CD14-positive monocyte (primary cell): ENCODE data around the gene BCAS1. TPM values are rescaled to one million over a fixed set of nuclear protein-coding genes. Genes with fewer than 3 reads are reported as not detected.

Source experiments
- DNase-seq, 3 donors: peaks; one replicate each; pipeline ENCODE4 v3.0.0-alpha.2; 2011 to 2022
- H2AFZ ChIP-seq: 2 replicates; pipeline ENCODE4 v1.6.0; 2012; ENCODE audit warnings: mild to moderate bottlenecking, low read depth, low read length, inconsistent platforms; ENCODE audit not compliant: insufficient read depth, poor library complexity, severe bottlenecking
- H3K27ac ChIP-seq, 2 donors: 1 replicate in 1 of 2; 2 replicates in 1 of 2; pipeline ENCODE4 v1.5.1; 2012 to 2013; ENCODE audit warnings: low read length in 2 of 2, control low read depth in 1 of 2, inconsistent platforms in 1 of 2, low read depth in 1 of 2, mild to moderate bottlenecking in 1 of 2
- H3K27me3 ChIP-seq, 2 donors: one replicate each; pipeline versions ENCODE4 v1.6.0 to v1.6.1; 2011 to 2013; ENCODE audit warnings: low read length in 2 of 2; ENCODE audit not compliant: control insufficient read depth in 2 of 2, insufficient read depth in 2 of 2
- H3K36me3 ChIP-seq, 2 donors: replicated peaks in 1 of 2; 1 replicate in 1 of 2; 2 replicates in 1 of 2; pipeline versions ENCODE4 v1.5.1 to v1.6.1; 2012 to 2013; ENCODE audit warnings: low read length in 2 of 2, control low read depth in 1 of 2, inconsistent platforms in 1 of 2, mild to moderate bottlenecking in 1 of 2; ENCODE audit not compliant: insufficient read depth in 2 of 2, control insufficient read depth in 1 of 2
- H3K4me1 ChIP-seq, 2 donors: 1 replicate in 1 of 2; 2 replicates in 1 of 2; pipeline versions ENCODE4 v1.5.1 to v1.6.1; 2012 to 2013; ENCODE audit warnings: low read length in 2 of 2, control low read depth in 1 of 2, inconsistent platforms in 1 of 2, mild to moderate bottlenecking in 1 of 2, moderate library complexity in 1 of 2; ENCODE audit not compliant: insufficient read depth in 2 of 2, control insufficient read depth in 1 of 2
- H3K4me2 ChIP-seq: replicated peaks from 2 replicates; pipeline ENCODE3; 2012; ENCODE audit warnings: low read length, moderate library complexity, mild to moderate bottlenecking; ENCODE audit not compliant: poor library complexity, severe bottlenecking; ENCODE audit errors: extremely low read depth
- H3K4me3 ChIP-seq, 3 experiments: fragments of 200-600 bp in 1 of 3; sonication (generic) in 1 of 3; replicated peaks in 1 of 3; 1 replicate in 2 of 3; 2 replicates in 1 of 3; pipeline ENCODE4 v1.5.1; 2011 to 2013; ENCODE audit warnings: low read length in 3 of 3, mild to moderate bottlenecking in 3 of 3, control low read depth in 2 of 3, low read depth in 2 of 3, inconsistent platforms in 1 of 3, moderate library complexity in 1 of 3
- H3K79me2 ChIP-seq: 2 replicates; pipeline ENCODE4 v1.6.0; 2012; ENCODE audit warnings: mild to moderate bottlenecking, control low read depth, inconsistent platforms, low read length, moderate library complexity; ENCODE audit not compliant: insufficient read depth
- H3K9ac ChIP-seq: 2 replicates; pipeline ENCODE4 v1.6.0; 2017; ENCODE audit warnings: low read length, mild to moderate bottlenecking; ENCODE audit not compliant: insufficient read depth, poor library complexity, severe bottlenecking
- H3K9me3 ChIP-seq, 2 donors: replicated peaks in 1 of 2; 1 replicate in 1 of 2; 2 replicates in 1 of 2; pipeline versions ENCODE4 v1.5.1 to v1.6.1; 2012 to 2013; ENCODE audit warnings: low read length in 2 of 2, control low read depth in 1 of 2; ENCODE audit not compliant: control insufficient read depth in 1 of 2, insufficient read depth in 1 of 2
- H4K20me1 ChIP-seq: 2 replicates; pipeline ENCODE4 v1.6.0; 2012; ENCODE audit warnings: mild to moderate bottlenecking, low read length, control low read depth, moderate library complexity; ENCODE audit not compliant: insufficient read depth
- H3K27ac Mint-ChIP-seq, 7 donors: one replicate each; pipeline ENCODE4 v1.8.0; 2020; ENCODE audit warnings: mild to moderate bottlenecking in 7 of 7, mixed read lengths in 7 of 7, moderate library complexity in 6 of 7, inconsistent platforms in 2 of 7
- H3K27me3 Mint-ChIP-seq, 3 donors: one replicate each; pipeline ENCODE4 v1.8.0; 2021 to 2022; ENCODE audit warnings: low read depth in 3 of 3, mild to moderate bottlenecking in 3 of 3, mixed read lengths in 3 of 3, moderate library complexity in 3 of 3, inconsistent platforms in 1 of 3
- H3K36me3 Mint-ChIP-seq, 2 donors: one replicate each; pipeline ENCODE4 v1.8.0; 2020; ENCODE audit warnings: mixed read lengths in 2 of 2, inconsistent platforms in 1 of 2, mild to moderate bottlenecking in 1 of 2
- H3K4me1 Mint-ChIP-seq: one replicate; pipeline ENCODE4 v1.8.0; 2020; ENCODE audit warnings: mild to moderate bottlenecking, mixed read lengths
- H3K4me3 Mint-ChIP-seq, 2 donors: one replicate each; pipeline ENCODE4 v1.8.0; 2020; ENCODE audit warnings: mild to moderate bottlenecking in 2 of 2, mixed read lengths in 2 of 2, moderate library complexity in 1 of 2
- H3K9me3 Mint-ChIP-seq, 7 donors: one replicate each; pipeline ENCODE4 v1.8.0; 2020 to 2022; ENCODE audit warnings: mixed read lengths in 7 of 7, mild to moderate bottlenecking in 6 of 7, moderate library complexity in 6 of 7, inconsistent platforms in 2 of 7
- CTCF ChIP-seq: fragments of 200-600 bp; IDR thresholded peaks from one replicate; pipeline ENCODE4 v1.8.0; 2022; ENCODE audit warnings: antibody characterized with exemption, mild to moderate bottlenecking
- WGBS: methylation state at CpG from one replicate; pipeline ENCODE4 v1.1.5; 2013; ENCODE audit warnings: missing lambda C conversion rate; ENCODE audit not compliant: insufficient coverage; 5-methylcytosine and 5-hydroxymethylcytosine counted together
- intact Hi-C, 2 donors: fragments of 100-400 bp; cut with micrococcal nuclease; formaldehyde crosslinking; loops; one replicate each; pipeline versions ENCODE4 v1.15.0 to v1.15.1; 2023
- polyA plus RNA-seq, 3 donors: library from polyadenylated mRNA; depleted of rRNA in 1 of 3; unstranded in 2 of 3; stranded (reverse) in 1 of 3; fragments of 300-500 nt in 2 of 3; fragments of >200 nt in 1 of 3; fragmentation: Illumina TruSeq in 2 of 3; gene quantifications; 1 replicate in 2 of 3; 2 replicates in 1 of 3; pipeline ENCODE4 v1.2.3, GENCODE V29; 2012 to 2021

Gene BCAS1
- polyA plus RNA-seq, 3 donors = 0.01 to 0.02 TPM; not detected in 1

- Mint-ChIP-seq H3K27me3 (peaks cover 0 to 2% (median 0%) of the 10 kb centered on the region in 3 donors), H3K27ac (peak overlapping the region; percentile 87 to 97 (median 95)), H3K36me3 (peaks cover 0 to 2% of the 10 kb centered on the region in 2 donors), H3K4me3 (no peak overlapping the region), H3K9me3 (no peaks in the 10 kb centered on the region), H3K4me1 (peaks cover 63% of the 10 kb centered on the region)
- Histone ChIP-seq H3K4me2 (peak overlapping the region; percentile 58), H4K20me1 (no peaks in the 10 kb centered on the region), H3K27ac (peak overlapping the region; percentile 79 to 92), H3K36me3 (no peaks in the 10 kb centered on the region), H3K9me3 (no peaks in the 10 kb centered on the region), H2AFZ (no peak overlapping the region), H3K79me2 (peaks cover 7% of the 10 kb centered on the region), H3K4me1 (peaks cover 66 to 77% of the 10 kb centered on the region in 2 donors), H3K9ac (peak overlapping the region; percentile 30), H3K27me3 (no peaks in the 10 kb centered on the region), H3K4me3 (peak overlapping the region in 1 of 3 experiments; percentile 51)
- WGBS = no CpG with 5 or more reads among the region's 4 CpGs
- peak; percentile 85 to 93 (median 90) for DNase-seq
- no peak for TF ChIP-seq CTCF
- intact Hi-C loops = loop anchor here in 1 of 2 donors (5.0 kb wide), 1 partner anchor 76 kb away; no protein-coding TSS in a partner anchor
These were observed 147.5 kb downstream of the BCAS1 start for GRCh38 chr20:53922901-53923314.

- intact Hi-C loops = loop anchor here in 1 of 2 donors (5.0 kb wide), 1 partner anchor 74 kb away; no protein-coding TSS in a partner anchor
- Histone ChIP-seq H3K9ac (no peak overlapping the region), H3K27ac (peak overlapping the region; percentile 79 to 92), H3K36me3 (no peaks in the 10 kb centered on the region), H3K4me2 (no peak overlapping the region), H2AFZ (peak overlapping the region; percentile 10), H3K79me2 (peaks cover 7% of the 10 kb centered on the region), H3K9me3 (no peaks in the 10 kb centered on the region), H3K4me3 (no peak overlapping the region), H3K4me1 (peaks cover 68 to 77% of the 10 kb centered on the region in 2 donors), H3K27me3 (no peaks in the 10 kb centered on the region), H4K20me1 (no peaks in the 10 kb centered on the region)
- Mint-ChIP-seq H3K9me3 (no peaks in the 10 kb centered on the region), H3K4me1 (peaks cover 66% of the 10 kb centered on the region), H3K4me3 (peak overlapping the region in 1 of 2 donors; percentile 68), H3K27ac (peak overlapping the region; percentile 87 to 97 (median 95)), H3K36me3 (peaks cover 0 to 2% of the 10 kb centered on the region in 2 donors), H3K27me3 (no peaks in the 10 kb centered on the region)
- TF ChIP-seq CTCF = no peak
- WGBS = 64% methylated on average over 8 of the region's 12 CpGs
- no peak for DNase-seq
These were observed 148.9 kb downstream of the BCAS1 start for GRCh38 chr20:53921443-53921973.
